GM12878 (cell line): ENCODE results near the gene KRTAP12-4. TPM values are rescaled to one million over a fixed set of nuclear protein-coding genes. Genes with fewer than 3 reads are reported as not detected.

ENCODE experiments used
- ATAC-seq: fragments of 200-7000 bp; cut with Tn5 transposase; 3 replicates; pipeline ENCODE4 v1.9.1; 2020; ENCODE audit warnings: mild to moderate bottlenecking, moderate library complexity
- BruUV-seq: library from RNA; stranded (reverse); fragments of 400-500 nt; replicated peaks from 2 replicates; lab custom pipeline; 2021; lab: Mats Ljungman, UMichigan
- CTCF ChIA-PET: fragments of 300-600 bp; sonication (Branson Sonifier 250); formaldehyde crosslinking; extraction: SDS; loops from one replicate; lab custom pipeline; 2021; ENCODE audit warnings: inconsistent platforms; lab: Yijun Ruan, JAX
- POLR2A ChIA-PET: fragments of 350-600 bp; formaldehyde crosslinking; extraction: SDS; loops from one replicate; lab custom pipeline; 2021; ENCODE audit warnings: inconsistent platforms; lab: Charles Lee
- RAD21 ChIA-PET: fragments of 300-600 bp; sonication (Branson Sonifier 250); formaldehyde crosslinking; loops from one replicate; lab custom pipeline; 2023; ENCODE audit warnings: antibody characterized with exemption; ENCODE audit not compliant: unreplicated experiment; lab: Charles Lee
- SMC1A ChIA-PET: fragments of 300-600 bp; sonication (Branson Sonifier 250); formaldehyde crosslinking; loops from one replicate; lab custom pipeline; 2023; ENCODE audit not compliant: unreplicated experiment, uncharacterized antibody; lab: Charles Lee
- DNase-seq: peaks from one replicate; pipeline ENCODE4 v3.0.0-alpha.2; 2011; ENCODE audit warnings: low read depth, low spot score
- FAIRE-seq: peaks from 3 replicates; lab custom pipeline; 2011; peaks lifted over from hg19 to GRCh38; lab: Jason Lieb, UNC
- H2AFZ ChIP-seq: 2 replicates; pipeline ENCODE4 v1.6.0; 2011; ENCODE audit warnings: low read depth, low read length, control low read depth; ENCODE audit not compliant: control insufficient read depth
- H3K27ac ChIP-seq: 2 replicates; pipeline ENCODE4 v1.5.1; 2011; ENCODE audit warnings: control low read depth; ENCODE audit not compliant: control insufficient read depth, insufficient read depth
- H3K27me3 ChIP-seq, 2 experiments: replicated peaks in 1 of 2; 2 replicates each; pipeline versions ENCODE4 v1.6.0 to v1.6.1; 2011; ENCODE audit warnings: low read length in 1 of 2; ENCODE audit not compliant: control insufficient read depth in 2 of 2, insufficient read depth in 2 of 2
- H3K36me3 ChIP-seq, 2 experiments: 2 replicates each; pipeline ENCODE4 v1.5.1; 2011; ENCODE audit warnings: low read length in 1 of 2; ENCODE audit not compliant: control insufficient read depth in 2 of 2, insufficient read depth in 2 of 2
- H3K4me1 ChIP-seq: 2 replicates; pipeline ENCODE4 v1.6.1; 2011; ENCODE audit warnings: mild to moderate bottlenecking, low read length, moderate library complexity, mixed read lengths; ENCODE audit not compliant: control insufficient read depth, insufficient read depth
- H3K4me2 ChIP-seq: 2 replicates; pipeline ENCODE4 v1.6.0; 2011; ENCODE audit warnings: control low read depth; ENCODE audit not compliant: control insufficient read depth, insufficient read depth
- H3K4me3 ChIP-seq: fragments of 200-600 bp; sonication (generic); 2 replicates; pipeline ENCODE4 v1.5.1; 2016
- H3K79me2 ChIP-seq: 2 replicates; pipeline ENCODE4 v1.6.0; 2011; ENCODE audit warnings: low read length; ENCODE audit not compliant: control insufficient read depth, insufficient read depth
- H3K9ac ChIP-seq: 2 replicates; pipeline ENCODE4 v1.8.0; 2011; ENCODE audit warnings: low read length, control low read depth, mixed read lengths; ENCODE audit not compliant: control insufficient read depth, insufficient read depth
- H3K9me3 ChIP-seq: replicated peaks from 3 replicates; pipeline ENCODE4 v1.5.1; 2011; ENCODE audit warnings: mild to moderate bottlenecking, low read length; ENCODE audit not compliant: control insufficient read depth, insufficient read depth
- H4K20me1 ChIP-seq: 2 replicates; pipeline ENCODE4 v1.6.0; 2011; ENCODE audit not compliant: control insufficient read depth, insufficient read depth
- CBFB ChIP-seq: IDR thresholded peaks from 2 replicates; pipeline ENCODE4 v1.6.1; 2016; ENCODE audit warnings: antibody characterized with exemption, low read depth
- HDAC6 ChIP-seq: fragments of 200-600 bp; sonication (generic); IDR thresholded peaks from one replicate; pipeline ENCODE4 v1.8.0; 2017; ENCODE audit warnings: antibody characterized with exemption; ENCODE audit not compliant: unreplicated experiment
- MEF2A ChIP-seq: IDR thresholded peaks from 2 replicates; pipeline ENCODE4 v1.6.1; 2011; ENCODE audit warnings: low read depth, mild to moderate bottlenecking, low read length, moderate library complexity; ENCODE audit not compliant: insufficient read depth
- SMARCA5 ChIP-seq: fragments of 450-650 bp; IDR thresholded peaks from 2 replicates; pipeline ENCODE4 v1.6.1; 2017; ENCODE audit warnings: mild to moderate bottlenecking
- SMC3 ChIP-seq: IDR thresholded peaks from 2 replicates; pipeline ENCODE4 v1.6.1; 2011; ENCODE audit warnings: low read length, improper control_type of control experiment, borderline replicate concordance
- TAF1 ChIP-seq: IDR thresholded peaks from 2 replicates; pipeline ENCODE4 v1.6.1; 2011; ENCODE audit warnings: mild to moderate bottlenecking, low read depth, low read length, borderline replicate concordance
- YBX1 ChIP-seq: fragments of 450-650 bp; IDR thresholded peaks from 2 replicates; pipeline ENCODE4 v1.6.1; 2016; ENCODE audit warnings: antibody characterized with exemption
- ZBTB11 ChIP-seq: fragments of 450-650 bp; formaldehyde crosslinking; IDR thresholded peaks from 2 replicates; pipeline ENCODE4 v1.5.0; 2022; ENCODE audit warnings: mild to moderate bottlenecking, missing genetic modification characterization
- WGBS: methylation state at CpG from one replicate; pipeline ENCODE4 v1.1.6; 2016; ENCODE audit warnings: low lambda C conversion rate; ENCODE audit not compliant: insufficient replicate concordance, insufficient coverage; ENCODE audit errors: missing lambda C conversion rate; 5-methylcytosine and 5-hydroxymethylcytosine counted together
- in situ Hi-C: fragments of 300-500 bp; cut with MboI; formaldehyde crosslinking; loops from 9 replicates; pipeline ENCODE4 v1.14.3; 2018; ENCODE audit warnings: mixed read lengths
- intact Hi-C: fragments of 100-400 bp; cut with micrococcal nuclease; formaldehyde crosslinking; loops from one replicate; pipeline ENCODE4 v1.14.2; 2022; ENCODE audit not compliant: unreplicated experiment
- polyA plus RNA-seq, 11 experiments: library from polyadenylated mRNA; depleted of rRNA in 4 of 11; unstranded in 6 of 11; stranded (reverse) in 5 of 11; fragments of >200 nt; fragmentation: Nextera tagmentation in 4 of 11; fragmentation: Illumina TruSeq in 1 of 11; extraction: Ambion mirVana in 4 of 11; extraction: Trizol in 1 of 11; gene quantifications; 1 replicate in 1 of 11; 2 replicates in 10 of 11; pipeline versions ENCODE4 v1.2.1 to v1.2.3, GENCODE V29; 2011 to 2016; ENCODE audit warnings: inconsistent platforms in 2 of 11, missing spikeins in 2 of 11, low read depth in 1 of 11
- total RNA-seq, 4 experiments: library from RNA; depleted of rRNA in 3 of 4; stranded (reverse); fragments of >200 nt in 3 of 4; fragmentation: Illumina TruSeq in 1 of 4; extraction: Trizol in 1 of 4; gene quantifications; 2 replicates each; pipeline versions ENCODE4 v1.2.1 to v1.2.3, GENCODE V29; 2013 to 2021

KRTAP12-4 gene
- total and polyA plus RNA-seq, 10 of the 15 experiments (the other 5 are each of a cell fraction or from before 2014, with no cell fraction given): not detected

DNA sequence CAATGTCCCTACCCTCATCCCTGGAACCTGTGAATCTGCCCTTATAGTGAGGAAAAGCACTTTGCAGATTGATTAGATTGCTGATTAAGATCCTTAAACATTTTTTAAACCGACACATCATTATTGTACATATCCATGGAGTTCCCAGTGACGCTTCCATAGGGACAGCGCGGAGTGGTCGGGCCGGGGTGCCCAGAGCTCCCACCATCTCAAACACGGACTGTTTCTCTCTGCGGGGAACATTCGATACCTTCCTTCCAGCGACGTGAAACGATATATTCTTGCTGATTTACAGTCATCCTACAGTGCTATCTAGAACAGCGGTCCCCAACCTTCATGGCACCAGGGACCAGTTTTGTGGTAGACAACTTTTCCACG is 46.6 kb upstream of the KRTAP12-4 start:
- H3K4me2 ChIP-seq: no peak overlapping the region
- H3K4me1 ChIP-seq: no peaks in the 10 kb centered on the region
- no peaks in the 10 kb centered on the region for H4K20me1 ChIP-seq
- no peak overlapping the region for H3K9ac ChIP-seq
- ATAC-seq (no peak), FAIRE-seq (no peak), DNase-seq (no peak)
- BruUV-seq: no TSS peak
- H3K27ac ChIP-seq: no peak overlapping the region
- H3K4me3 ChIP-seq: no peak overlapping the region
- ChIA-PET SMC1A (interaction anchor here (0.6 kb wide), 1 partner anchor 1205 kb away, joined by 3 read pairs; no protein-coding TSS in a partner anchor), RAD21 (no interaction called here), CTCF (no interaction called here), POLR2A (no interaction called here)
- 38% methylated on average over 14 of the region's 14 CpGs for WGBS
- H3K9me3 ChIP-seq: peaks cover 1% of the 10 kb centered on the region; the same call in 1 of the 3 replicates
- peaks cover 2 to 5% of the 10 kb centered on the region in 2 experiments; a peak in 3 of 4 replicates for H3K27me3 ChIP-seq
- no peak for TF ChIP-seq CBFB
- TF ChIP-seq HDAC6: no peak
- TF ChIP-seq SMARCA5: no peak
- TF ChIP-seq SMC3: no peak
- no peak for TF ChIP-seq MEF2A
- TF ChIP-seq ZBTB11 (CRISPR knock-in tag): no peak
- no peak for TF ChIP-seq TAF1
- no peak for TF ChIP-seq YBX1
- H3K36me3 ChIP-seq: no peaks in the 10 kb centered on the region
- intact Hi-C loops: no loop called here
- H3K79me2 ChIP-seq: no peaks in the 10 kb centered on the region
- in situ Hi-C loops: no loop called here
- H2AFZ ChIP-seq: no peak overlapping the region
